Cardiac muscle cell (in vitro differentiated cells and primary cell): ENCODE results near the gene CREG2. TPM values are rescaled to one million over a fixed set of nuclear protein-coding genes. Genes with fewer than 3 reads are reported as not detected.

Source experiments
- DNase-seq, 2 donors: peaks; one replicate each; pipeline versions ENCODE4 v3.0.0 to v3.0.0-alpha.2; 2010 to 2017; ENCODE audit warnings: low read depth in 1 of 2, low spot score in 1 of 2
- H3K27ac ChIP-seq: fragments of 200-600 bp; sonication (generic); 2 replicates; pipeline ENCODE4 v1.5.1; 2016
- H3K27me3 ChIP-seq: fragments of 200-600 bp; sonication (generic); 2 replicates; pipeline ENCODE4 v1.6.0; 2016; ENCODE audit warnings: control low read depth
- H3K36me3 ChIP-seq: fragments of 200-600 bp; sonication (generic); 2 replicates; pipeline ENCODE4 v1.5.1; 2016; ENCODE audit warnings: control low read depth
- H3K4me1 ChIP-seq: fragments of 200-600 bp; sonication (generic); 2 replicates; pipeline ENCODE4 v1.8.1; 2017; ENCODE audit warnings: low read depth, mild to moderate bottlenecking, mixed run types
- H3K4me3 ChIP-seq: fragments of 200-600 bp; sonication (generic); 2 replicates; pipeline ENCODE4 v1.5.1; 2016; ENCODE audit warnings: mild to moderate bottlenecking
- H3K9me3 ChIP-seq: fragments of 200-600 bp; sonication (generic); 2 replicates; pipeline ENCODE4 v1.5.1; 2017; ENCODE audit warnings: low read depth, mild to moderate bottlenecking, control low read depth
- CTCF ChIP-seq: IDR thresholded peaks from 2 replicates; pipeline ENCODE4 v1.5.1; 2012; ENCODE audit warnings: low read depth, mild to moderate bottlenecking, low read length
- polyA plus RNA-seq: library from polyadenylated mRNA; unstranded; fragments of >200 nt; fragmentation: Nextera tagmentation; extraction: Ambion mirVana; gene quantifications from 2 replicates; pipeline ENCODE4 v1.2.1, GENCODE V29; 2016
- total RNA-seq: library from RNA; depleted of rRNA; stranded (reverse); fragments of >200 nt; gene quantifications from 2 replicates; pipeline ENCODE4 v1.2.3, GENCODE V29; 2016

Gene CREG2
- total and polyA plus RNA-seq, 2 experiments from 2014 or later, result 2.2 to 4.9 TPM

- Histone ChIP-seq H3K36me3 (no peaks in the 10 kb centered on the region), H3K4me3 (no peak overlapping the region), H3K27me3 (no peaks in the 10 kb centered on the region), H3K27ac (no peak overlapping the region), H3K9me3 (no peaks in the 10 kb centered on the region), H3K4me1 (no peaks in the 10 kb centered on the region)
- no peak for TF ChIP-seq CTCF
- no peak for DNase-seq
Measured at GRCh38 chr2:101426822-101427221, 39.5 kb upstream of the CREG2 start.

GRCh38 chr2:101420623-101421022, 33.3 kb upstream of the CREG2 start:
- TF ChIP-seq CTCF, result no peak
- Histone ChIP-seq H3K4me3 (no peak overlapping the region), H3K4me1 (no peaks in the 10 kb centered on the region), H3K27ac (no peak overlapping the region), H3K9me3 (no peaks in the 10 kb centered on the region), H3K27me3 (no peaks in the 10 kb centered on the region), H3K36me3 (no peaks in the 10 kb centered on the region)
- peak in 1 of 2 donors; percentile 41 for DNase-seq

- peak; percentile 78 for TF ChIP-seq CTCF
- Histone ChIP-seq H3K27ac (no peak overlapping the region), H3K4me3 (no peak overlapping the region), H3K27me3 (no peaks in the 10 kb centered on the region), H3K9me3 (no peaks in the 10 kb centered on the region), H3K36me3 (no peaks in the 10 kb centered on the region), H3K4me1 (no peaks in the 10 kb centered on the region)
- DNase-seq, result peak; percentile 68 to 83
Measured at GRCh38 chr2:101419096-101419663, 31.9 kb upstream of the CREG2 start.

- no peak for TF ChIP-seq CTCF
- H3K36me3 ChIP-seq, result no peaks in the 10 kb centered on the region
- H3K4me3 ChIP-seq, result no peak overlapping the region
- H3K27ac ChIP-seq, result no peak overlapping the region
- no peaks in the 10 kb centered on the region for H3K27me3 ChIP-seq
- no peak for DNase-seq
- H3K9me3 ChIP-seq, result no peaks in the 10 kb centered on the region
- no peaks in the 10 kb centered on the region for H3K4me1 ChIP-seq
Measured at GRCh38 chr2:101418460-101419095, 31.3 kb upstream of the CREG2 start.

- no peak for TF ChIP-seq CTCF
- no peak for DNase-seq
- Histone ChIP-seq H3K27me3 (no peaks in the 10 kb centered on the region), H3K27ac (no peak overlapping the region), H3K4me1 (no peaks in the 10 kb centered on the region), H3K9me3 (no peaks in the 10 kb centered on the region), H3K4me3 (no peak overlapping the region), H3K36me3 (no peaks in the 10 kb centered on the region)
Measured at GRCh38 chr2:101416609-101417008, 29.3 kb upstream of the CREG2 start.
